Activated T-cell treated with anti-CD3 and anti-CD28 coated beads for 48 hours (primary cell): Measurements from ENCODE around the gene DAGLA.
A peak's percentile ranks its signal among the peaks of the same experiment; 100 is the strongest.

ENCODE experiments used
- DNase-seq: peaks from one replicate; pipeline ENCODE4 v3.0.0-alpha.2; 2020; ENCODE audit warnings: low read depth

DAGLA gene

GRCh38 chr11:61746442-61747191, 66.4 kb downstream of the DAGLA start:
- no peak for DNase-seq

DNA sequence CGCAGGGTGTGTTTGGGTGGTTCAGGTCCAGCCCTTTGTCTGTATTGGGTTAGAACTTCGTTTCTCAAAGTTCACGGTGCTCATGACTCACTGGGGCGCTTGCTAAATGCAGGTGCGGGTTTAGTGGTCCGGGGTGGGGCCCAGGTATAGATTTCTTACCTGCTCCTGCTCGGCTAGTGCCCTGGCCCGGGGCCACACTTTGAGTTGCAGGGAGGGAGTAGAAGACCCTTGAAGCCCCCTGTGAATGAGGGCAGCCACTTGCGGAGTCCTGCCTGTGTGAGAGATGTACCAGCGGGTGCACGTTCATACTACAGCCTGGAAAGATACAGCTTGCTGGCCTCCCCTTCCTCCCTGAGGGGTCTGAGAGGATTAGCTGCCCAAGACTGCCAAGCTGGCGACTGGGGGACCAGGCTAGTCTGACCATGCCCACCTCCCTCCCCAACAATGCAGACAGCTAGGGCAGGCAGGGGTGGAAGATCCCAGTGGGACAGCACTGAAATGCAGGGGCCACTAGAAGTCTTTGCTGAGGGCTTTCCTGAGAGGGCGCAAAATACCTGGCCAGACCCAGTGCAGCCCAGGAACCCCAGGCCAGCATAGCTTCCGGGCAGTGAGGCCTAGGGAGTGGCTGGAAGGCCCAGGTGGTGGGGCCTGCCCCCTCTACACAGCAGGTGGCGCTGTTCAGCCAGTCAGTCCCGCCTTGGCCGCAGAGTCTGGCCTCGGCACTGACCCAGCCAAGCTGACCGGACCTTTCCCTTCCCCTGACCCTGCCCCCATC, 67.2 kb downstream of the DAGLA start:
- peak; percentile 30 for DNase-seq

GRCh38 chr11:61747967-61748285, 67.7 kb downstream of the DAGLA start:
- no peak for DNase-seq

DNA sequence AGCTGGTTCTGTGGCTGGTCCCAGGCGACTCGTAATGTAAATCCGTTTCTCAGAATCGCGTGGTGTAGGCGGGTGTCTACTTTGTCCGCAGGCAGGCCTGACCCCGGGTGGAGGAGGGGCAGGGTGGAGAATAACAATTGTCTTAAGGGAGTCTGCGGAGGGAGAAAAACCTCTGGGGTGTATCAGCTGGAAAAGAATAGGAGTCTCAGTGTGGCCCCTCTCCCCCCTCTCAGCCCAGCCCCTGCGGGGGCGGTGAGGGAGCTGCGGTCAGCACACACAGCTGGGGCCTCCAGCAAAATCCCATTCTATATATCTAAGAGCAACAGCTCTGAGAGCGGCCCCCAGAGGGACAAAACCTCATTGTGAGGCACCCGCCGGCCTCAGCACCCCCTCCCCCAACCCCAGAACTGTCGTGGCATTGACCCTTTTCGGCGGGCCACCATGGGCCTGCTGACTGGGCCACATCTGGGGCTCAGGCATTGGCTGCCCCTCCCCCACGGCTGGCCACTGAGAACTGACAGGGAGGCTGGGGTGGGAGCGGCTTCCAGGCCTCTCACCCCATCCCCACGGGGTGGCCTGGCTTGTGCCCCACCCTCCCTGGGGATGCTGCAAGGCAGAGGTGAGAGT, 69.5 kb downstream of the DAGLA start:
- DNase-seq = no peak

GRCh38 chr11:61750631-61751273, 70.6 kb downstream of the DAGLA start:
- no peak for DNase-seq

DNA sequence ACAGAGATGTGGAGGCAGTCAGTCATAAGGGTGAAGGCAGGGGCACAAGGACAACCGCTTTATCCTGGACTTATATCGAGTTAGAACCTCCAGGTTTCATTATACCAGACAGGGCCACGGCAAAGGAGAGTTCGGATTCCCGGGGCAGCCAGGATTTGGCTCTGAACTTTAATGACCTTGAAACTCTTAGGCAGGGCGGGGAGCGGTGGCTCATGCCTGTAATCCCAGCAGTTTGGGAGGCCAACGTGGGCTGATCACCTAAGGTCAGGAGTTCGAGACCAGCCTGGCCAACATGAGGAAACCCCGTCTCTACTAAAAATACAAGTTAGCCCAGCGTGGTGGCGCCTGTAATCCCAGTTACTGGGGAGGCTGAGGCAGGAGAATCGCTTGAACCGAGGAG, 71.2 kb downstream of the DAGLA start:
- no peak for DNase-seq

DNA sequence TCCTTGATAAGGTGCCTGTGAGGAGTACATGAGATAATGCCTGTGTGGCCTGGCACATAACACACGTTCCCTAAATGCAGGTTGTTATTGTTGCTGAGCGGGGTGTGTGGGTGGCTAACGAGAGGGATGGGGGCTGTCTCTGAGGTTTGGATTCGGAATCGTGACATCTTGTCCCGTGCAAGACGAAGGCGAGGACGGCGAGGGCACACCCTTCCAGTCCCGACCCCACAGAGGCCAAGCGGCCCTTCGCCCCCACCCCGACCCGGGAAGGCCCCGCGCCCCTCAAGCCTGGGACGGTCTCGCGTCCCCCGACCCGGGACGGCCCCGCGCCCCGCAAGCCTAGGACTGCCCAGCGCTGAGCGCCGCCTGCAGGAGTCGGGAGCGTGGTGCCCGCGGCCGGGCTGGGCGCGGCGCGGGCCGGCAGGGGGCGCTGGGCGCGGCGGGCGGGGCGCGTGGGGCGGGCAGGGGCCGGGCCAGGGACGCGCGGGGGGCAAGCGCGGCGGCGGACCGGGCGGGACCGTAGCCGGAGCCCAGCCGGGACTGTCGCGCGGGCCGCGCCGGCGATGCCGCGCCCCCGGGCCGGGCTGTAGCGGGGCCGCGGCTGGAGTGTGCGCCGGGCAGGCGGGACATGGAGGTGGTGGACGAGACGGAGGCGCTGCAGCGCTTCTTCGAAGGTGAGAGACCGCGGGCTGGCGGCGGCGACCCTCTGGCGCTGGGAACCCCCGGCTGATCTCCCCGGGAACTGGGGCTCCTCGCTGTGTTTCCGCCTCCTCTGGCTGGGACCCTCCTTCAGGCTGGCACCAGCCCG, 72.1 kb downstream of the DAGLA start, which contains the start of gene MYRF:
Gene MYRF, plus strand, starts transcription at position 520 of the 808 bp plus-strand sequence. Its CDS starts 109 bp downstream, at position 629.
- DNase-seq = peak; percentile 67

- no peak for DNase-seq
Measured at GRCh38 chr11:61752925-61753521, 72.8 kb downstream of the DAGLA start.

DNA sequence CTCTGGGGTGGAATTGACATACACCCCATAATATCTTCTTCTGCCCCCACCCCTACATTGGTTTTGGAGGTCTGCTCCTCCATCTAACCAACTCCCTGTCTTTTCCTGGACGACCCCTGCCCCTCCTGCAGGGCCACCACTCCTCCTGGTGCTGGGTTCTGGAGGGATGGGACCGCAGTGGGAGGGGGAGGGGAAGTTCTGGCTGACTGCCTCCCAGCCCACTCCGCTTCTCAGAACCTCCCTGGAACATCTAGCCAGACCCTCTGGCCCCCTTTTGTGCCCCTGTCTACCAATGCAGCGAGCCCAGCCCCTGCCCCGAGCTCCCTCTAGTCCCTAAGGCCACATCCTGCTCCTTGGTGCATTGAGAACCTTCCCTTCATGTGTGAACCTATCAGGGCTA, 73.5 kb downstream of the DAGLA start:
- no peak for DNase-seq

DNA sequence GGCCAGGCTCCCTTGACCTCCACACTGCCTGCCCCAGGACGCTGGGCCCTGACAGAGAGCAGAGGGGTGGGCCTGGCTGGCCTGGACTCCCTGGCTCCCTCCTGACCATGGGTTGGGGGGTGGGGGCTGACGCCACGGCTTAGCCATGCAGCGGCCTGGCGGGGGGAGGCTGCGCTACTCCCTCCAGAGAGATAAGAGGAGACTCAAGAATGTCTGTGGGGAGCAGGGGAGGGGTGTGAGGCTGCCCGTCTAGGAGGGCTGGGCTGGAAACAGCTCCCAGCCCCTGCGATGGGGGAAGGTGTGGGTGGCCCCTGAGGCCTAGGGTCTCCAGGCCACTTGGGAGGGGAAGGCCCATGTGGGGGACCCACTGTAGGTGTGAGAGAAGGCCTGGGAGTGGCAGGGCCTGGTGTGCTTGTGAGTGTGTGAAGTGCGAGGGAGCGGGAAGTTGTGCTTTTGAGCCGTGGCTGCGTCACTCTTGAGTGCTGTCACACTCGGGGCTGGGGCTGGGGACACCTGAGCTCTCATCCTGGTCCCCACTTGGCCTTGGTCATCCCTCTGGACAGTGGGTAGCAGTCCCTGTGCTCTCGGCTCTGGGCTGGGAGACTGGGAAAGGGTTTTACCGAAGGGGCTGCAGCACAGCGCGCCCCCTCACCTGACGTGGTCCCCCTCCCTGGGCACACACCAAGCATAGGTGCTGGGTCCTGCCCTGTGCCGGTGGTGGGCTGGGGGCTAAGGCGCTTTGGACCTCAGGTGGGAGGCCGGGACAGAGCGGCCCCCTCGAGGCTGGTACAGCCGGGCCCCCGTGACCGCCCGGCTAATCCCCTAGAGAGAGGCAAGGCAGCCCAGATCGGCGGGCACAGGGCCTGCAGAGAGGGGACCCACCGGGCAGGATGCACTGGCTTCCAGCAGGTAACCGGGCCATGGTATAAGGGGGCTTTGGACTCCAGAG, 74.6 kb downstream of the DAGLA start:
- no peak for DNase-seq

DNA sequence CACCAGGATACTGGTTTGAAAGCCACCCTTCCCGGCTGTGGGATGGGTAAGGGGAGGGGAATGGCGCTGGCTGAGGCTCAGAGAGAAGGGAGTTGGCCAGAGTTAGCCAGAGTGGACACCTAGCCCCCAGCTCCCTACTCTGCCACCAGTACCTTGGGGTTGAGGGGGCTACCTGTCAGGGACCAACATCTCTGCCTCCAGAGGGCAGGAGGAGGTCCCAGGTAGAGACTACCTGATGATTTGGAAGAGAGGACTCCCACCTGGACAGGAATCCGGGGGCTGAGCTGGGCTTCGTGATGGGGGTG, 75.9 kb downstream of the DAGLA start:
- DNase-seq = no peak

GRCh38 chr11:61756452-61757212, 76.4 kb downstream of the DAGLA start:
- peak; percentile 15 for DNase-seq

DNA sequence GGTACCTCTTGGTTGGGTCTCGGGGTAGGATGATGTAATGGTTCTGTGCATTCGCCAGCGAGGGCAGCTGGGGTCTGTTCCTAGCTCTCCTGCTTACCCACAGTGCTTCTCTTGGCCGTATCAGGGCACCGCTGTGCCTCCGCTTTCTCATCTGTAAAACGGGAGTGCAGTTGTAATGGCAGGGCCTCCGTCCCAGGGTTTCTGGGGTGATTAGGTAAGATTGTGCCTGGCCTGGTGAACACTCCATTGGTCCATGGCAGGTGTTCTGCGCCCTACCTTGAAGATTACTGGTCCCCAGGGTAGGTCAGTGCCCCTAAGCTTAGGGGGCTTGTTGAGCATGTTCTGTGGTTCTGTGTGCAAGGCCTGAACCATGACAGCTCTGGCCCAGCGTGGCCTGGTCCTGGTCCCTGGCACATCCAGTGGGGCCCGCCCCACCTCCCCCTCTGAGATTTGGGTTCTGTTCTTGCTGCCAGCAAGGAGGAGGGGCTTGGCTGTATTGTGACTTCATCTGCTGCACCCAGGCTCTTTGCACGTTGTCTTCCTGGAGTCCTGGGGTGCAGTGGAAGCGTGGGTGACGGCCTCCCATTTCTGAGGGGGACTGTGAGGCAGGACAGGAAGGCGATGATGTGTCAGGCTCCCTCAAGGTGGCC, 77.1 kb downstream of the DAGLA start:
- DNase-seq = no peak

- DNase-seq = no peak
Measured at GRCh38 chr11:61760946-61761345, 80.8 kb downstream of the DAGLA start.

DNA sequence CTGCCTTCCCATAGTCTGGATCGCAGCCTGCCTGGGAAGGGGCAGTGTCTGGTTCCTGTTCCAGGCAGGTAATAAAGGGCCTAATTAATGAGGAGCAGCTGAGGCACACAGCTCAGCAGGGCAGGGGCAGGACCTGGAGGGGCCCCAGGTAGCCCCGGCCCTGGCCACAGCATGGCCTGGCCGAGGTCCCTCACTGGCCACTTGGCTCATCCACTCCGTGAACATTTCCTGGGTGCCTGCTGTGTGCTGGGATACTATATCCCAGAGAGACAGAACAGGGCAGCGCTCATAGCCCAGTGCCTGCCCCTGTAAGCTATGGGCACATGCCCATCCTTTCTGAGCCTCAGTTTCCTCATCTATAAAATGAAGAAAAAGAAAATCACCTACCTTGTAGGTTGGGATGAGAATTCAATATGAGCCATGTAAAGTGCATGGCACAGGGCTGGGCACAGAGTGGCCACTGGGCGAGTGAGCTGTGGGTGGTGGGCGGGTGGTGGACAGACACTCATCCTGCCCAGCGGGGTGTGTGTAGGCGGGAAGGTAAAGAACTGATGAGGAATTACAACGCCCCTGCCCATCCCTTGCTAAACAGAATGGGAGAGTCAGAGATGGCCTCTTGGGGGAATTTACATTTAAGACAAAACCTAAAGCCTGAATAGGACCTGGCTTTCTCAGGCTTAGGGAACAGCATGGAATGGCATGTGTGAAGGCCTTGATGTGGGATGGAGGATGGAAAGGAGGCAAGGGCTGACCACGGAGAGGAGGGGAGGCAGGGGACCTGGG, 81.4 kb downstream of the DAGLA start:
- DNase-seq = no peak

- no peak for DNase-seq
Measured at GRCh38 chr11:61762223-61762615, 82.0 kb downstream of the DAGLA start.

- DNase-seq = no peak
Measured at GRCh38 chr11:61762798-61763197, 82.6 kb downstream of the DAGLA start.

DNA sequence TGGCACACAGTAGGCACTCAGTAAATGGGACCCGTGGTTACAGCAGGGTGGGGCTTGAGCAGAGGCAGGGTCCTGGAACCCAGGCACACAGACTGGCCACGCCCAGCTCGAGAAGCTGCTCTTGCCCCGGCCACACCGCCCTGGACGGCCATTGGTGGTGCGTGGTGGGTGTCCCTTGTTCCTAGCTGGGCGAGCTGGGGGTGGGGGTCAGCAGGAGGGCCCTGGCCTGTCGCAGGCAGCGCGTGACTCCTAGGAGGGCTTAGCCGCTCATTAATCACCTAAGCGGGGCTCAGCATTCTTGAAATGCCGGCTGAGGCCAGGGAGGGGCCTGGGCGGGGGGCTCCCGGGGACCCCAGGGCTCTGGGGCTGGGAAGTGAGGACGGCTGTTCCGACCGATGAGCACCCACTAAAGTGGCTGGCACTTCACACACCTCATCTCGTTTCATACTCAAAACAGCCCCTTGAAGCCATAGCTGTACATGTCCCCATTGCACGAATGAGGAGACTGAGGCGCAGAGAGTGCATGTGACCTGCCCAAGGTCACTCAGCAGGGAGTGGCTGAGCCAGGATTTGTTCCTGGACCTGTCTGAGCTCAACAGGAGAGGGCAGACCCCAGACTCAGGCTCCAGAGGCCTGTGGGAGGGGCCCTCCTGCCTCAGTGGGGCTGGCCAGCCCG, 83.9 kb downstream of the DAGLA start:
- no peak for DNase-seq
